OCI-LY1 (cell line): ENCODE measurements around the gene PCDHGA9.
"Not testable (repeated sequence)": the region's sequence is repeated elsewhere in the genome, so short reads cannot be mapped to it uniquely, and the experiment has no call there.

Experiments used
- H2AFZ ChIP-seq: fragments of 200-600 bp; sonication (generic), shearing (Covaris generic); 2 replicates; pipeline ENCODE4 v1.6.0; 2014; ENCODE audit warnings: antibody characterized with exemption, mild to moderate bottlenecking, low read length
- H3F3A ChIP-seq: fragments of 200-600 bp; sonication (generic), shearing (Covaris generic); 2 replicates; pipeline ENCODE4 v1.6.0; 2014; ENCODE audit warnings: mild to moderate bottlenecking, antibody characterized with exemption, low read length, moderate library complexity; ENCODE audit not compliant: insufficient read depth
- H3K27ac ChIP-seq: fragments of 200-600 bp; sonication (generic); 2 replicates; pipeline ENCODE4 v1.5.1; 2014; ENCODE audit warnings: low read length, mixed run types, mild to moderate bottlenecking, low read depth; ENCODE audit not compliant: poor library complexity, severe bottlenecking
- H3K27me3 ChIP-seq: fragments of 200-600 bp; sonication (generic); 2 replicates; pipeline ENCODE4 v1.6.0; 2014; ENCODE audit warnings: antibody characterized with exemption, mild to moderate bottlenecking, low read length, moderate library complexity; ENCODE audit not compliant: insufficient read depth
- H3K36me3 ChIP-seq: fragments of 200-600 bp; sonication (generic); 2 replicates; pipeline ENCODE4 v1.6.1; 2014; ENCODE audit warnings: mild to moderate bottlenecking, antibody characterized with exemption, low read length, moderate library complexity, mixed read lengths; ENCODE audit not compliant: insufficient read depth
- H3K4me1 ChIP-seq: fragments of 200-600 bp; sonication (generic); 2 replicates; pipeline ENCODE4 v1.5.1; 2014; ENCODE audit warnings: mild to moderate bottlenecking, low read length, moderate library complexity; ENCODE audit not compliant: insufficient read depth, severe bottlenecking
- H3K4me2 ChIP-seq: fragments of 200-600 bp; sonication (generic), shearing (Covaris generic); 2 replicates; pipeline ENCODE4 v1.6.1; 2014; ENCODE audit warnings: low read length
- H3K4me3 ChIP-seq: fragments of 200-600 bp; sonication (generic); 2 replicates; pipeline ENCODE4 v1.5.1; 2014; ENCODE audit warnings: low read length, low read depth, mild to moderate bottlenecking, mixed read lengths; ENCODE audit not compliant: poor library complexity, severe bottlenecking
- H3K79me2 ChIP-seq: fragments of 200-600 bp; shearing (Covaris generic); 2 replicates; pipeline ENCODE4 v1.6.1; 2016; ENCODE audit warnings: mixed run types, low read length, mixed read lengths; ENCODE audit not compliant: insufficient read depth
- H3K9ac ChIP-seq: fragments of 200-600 bp; sonication (generic), shearing (Covaris generic); 2 replicates; pipeline ENCODE4 v1.6.1; 2014; ENCODE audit warnings: mild to moderate bottlenecking, low read length, mixed read lengths
- H3K9me2 ChIP-seq: fragments of 200-600 bp; sonication (generic), shearing (Covaris generic); 2 replicates; pipeline ENCODE4 v1.6.1; 2014; ENCODE audit warnings: low read depth, mild to moderate bottlenecking, low read length, mixed read lengths
- H3K9me3 ChIP-seq: fragments of 200-600 bp; shearing (Covaris generic); 2 replicates; pipeline ENCODE4 v1.6.1; 2014; ENCODE audit warnings: low read length, mixed read lengths
- H4K20me1 ChIP-seq: fragments of 200-600 bp; sonication (generic), shearing (Covaris generic); 2 replicates; pipeline ENCODE4 v1.6.0; 2016; ENCODE audit warnings: mild to moderate bottlenecking, low read length; ENCODE audit not compliant: insufficient read depth
- CTCF ChIP-seq: fragments of 200-600 bp; sonication (generic), shearing (Covaris generic); IDR thresholded peaks from 2 replicates; pipeline ENCODE4 v1.5.1; 2017; ENCODE audit warnings: mild to moderate bottlenecking, antibody characterized with exemption, low read length, moderate library complexity, mixed read lengths
- EZH2 ChIP-seq: fragments of 200-600 bp; sonication (generic), shearing (Covaris generic); IDR thresholded peaks from 2 replicates; pipeline ENCODE4 v1.8.0; 2017; ENCODE audit warnings: borderline replicate concordance, mixed run types, mild to moderate bottlenecking, antibody characterized with exemption, low read length, moderate library complexity, mixed read lengths

Gene PCDHGA9

GRCh38 chr5:141399555-141400258 is 2.9 kb upstream of the PCDHGA9 start:
- H3K27me3 ChIP-seq = no peaks in the 10 kb centered on the region
- no peak overlapping the region for H3K4me3 ChIP-seq
- H3K27ac ChIP-seq = no peak overlapping the region
- H3K36me3 ChIP-seq = no peaks in the 10 kb centered on the region
- H3K9me2 ChIP-seq = no peaks in the 10 kb centered on the region
- no peaks in the 10 kb centered on the region for H3F3A ChIP-seq
- H4K20me1 ChIP-seq = no peaks in the 10 kb centered on the region
- no peaks in the 10 kb centered on the region for H3K79me2 ChIP-seq
- no peak overlapping the region for H3K9ac ChIP-seq
- H3K4me2 ChIP-seq = no peak overlapping the region
- H3K4me1 ChIP-seq = no peaks in the 10 kb centered on the region
- TF ChIP-seq CTCF (no peak), EZH2 (no peak)
- peaks cover 5% of the 10 kb centered on the region; the same call in 1 of the 2 replicates for H3K9me3 ChIP-seq
- H2AFZ ChIP-seq = no peak overlapping the region

GRCh38 chr5:141403387-141403786 is 809 bp downstream of the PCDHGA9 start:
- H3F3A ChIP-seq = no peaks in the 10 kb centered on the region
- H3K36me3 ChIP-seq = no peaks in the 10 kb centered on the region
- H3K27me3 ChIP-seq = no peaks in the 10 kb centered on the region
- H3K27ac ChIP-seq = no peak overlapping the region
- no peak overlapping the region for H3K4me3 ChIP-seq
- no peaks in the 10 kb centered on the region for H3K4me1 ChIP-seq
- no peaks in the 10 kb centered on the region for H3K79me2 ChIP-seq
- peaks cover 5% of the 10 kb centered on the region; the same call in 1 of the 2 replicates for H3K9me3 ChIP-seq
- H2AFZ ChIP-seq = no peak overlapping the region
- H3K9ac ChIP-seq = no peak overlapping the region
- no peak for TF ChIP-seq EZH2
- no peak for TF ChIP-seq CTCF
- H3K4me2 ChIP-seq = no peak overlapping the region
- no peaks in the 10 kb centered on the region for H3K9me2 ChIP-seq
- H4K20me1 ChIP-seq = no peaks in the 10 kb centered on the region

GRCh38 chr5:141407790-141408505 is 5.4 kb downstream of the PCDHGA9 start, which contains the start of gene PCDHGB6:
Gene PCDHGB6 (plus strand): TSS chr5:141408021. CDS start chr5:141408203, 182 bp downstream.
- not testable (repeated sequence) for H4K20me1 ChIP-seq, H3K4me2 ChIP-seq, H2AFZ ChIP-seq, H3K27ac ChIP-seq, H3K4me1 ChIP-seq, H3F3A ChIP-seq, H3K27me3 ChIP-seq, H3K4me3 ChIP-seq, H3K9me2 ChIP-seq, H3K9ac ChIP-seq, H3K79me2 ChIP-seq, H3K36me3 ChIP-seq, H3K9me3 ChIP-seq
